ENCODE measurements around the gene MIP. TPM values are rescaled to one million over a fixed set of nuclear protein-coding genes. Genes with fewer than 3 reads are reported as not detected.
"Not testable (repeated sequence)": the region's sequence is repeated elsewhere in the genome, so short reads cannot be mapped to it uniquely, and the experiment has no call there.

MIP gene
- polyA plus RNA-seq, 3 donors = not detected

GRCh38 chr12:56408799-56409417 lies 45.5 kb downstream of the MIP start:
- no peaks in the 10 kb centered on the region for H3K9me3 ChIP-seq (replicated peaks in 1 of 2; ENCODE audit: control insufficient read depth in 1 of 2, insufficient read depth in 1 of 2, low read length in 2 of 2)
- no peak overlapping the region for H3K27ac ChIP-seq (ENCODE audit: low read depth in 1 of 2, low read length in 2 of 2)
- H4K20me1 ChIP-seq (ENCODE audit: insufficient read depth, low read length) = no peaks in the 10 kb centered on the region
- no peak overlapping the region for H3K4me2 ChIP-seq (replicated peaks; ENCODE audit: extremely low read depth, low read length, poor library complexity, severe bottlenecking)
- no peak overlapping the region for H3K4me3 ChIP-seq (replicated peaks in 1 of 3; ENCODE audit: low read depth in 2 of 3, low read length in 3 of 3)
- WGBS (ENCODE audit: insufficient coverage) = 88% methylated on average over 3 of the region's 5 CpGs
- peaks cover 2 to 5% of the 10 kb centered on the region in 2 donors for H3K36me3 Mint-ChIP-seq
- H2AFZ ChIP-seq (ENCODE audit: insufficient read depth, low read depth, low read length, poor library complexity, severe bottlenecking) = no peak overlapping the region
- no peaks in the 10 kb centered on the region for H3K79me2 ChIP-seq (ENCODE audit: insufficient read depth, low read length)
- peaks cover 0 to 2% (median 1%) of the 10 kb centered on the region in 3 donors for H3K27me3 Mint-ChIP-seq (ENCODE audit: low read depth in 3 of 3)
- H3K27me3 ChIP-seq (ENCODE audit: control insufficient read depth in 2 of 2, insufficient read depth in 2 of 2, low read length in 2 of 2) = no peaks in the 10 kb centered on the region
- no peak overlapping the region for H3K9ac ChIP-seq (ENCODE audit: insufficient read depth, low read length, poor library complexity, severe bottlenecking)
- intact Hi-C loops (cut with micrococcal nuclease) = no loop called here
- H3K4me1 Mint-ChIP-seq = no peaks in the 10 kb centered on the region
- no peak for TF ChIP-seq CTCF (IDR thresholded peaks at IDR 0.05)
- no peak overlapping the region for H3K4me3 Mint-ChIP-seq
- H3K36me3 ChIP-seq (replicated peaks in 1 of 2; ENCODE audit: control insufficient read depth in 1 of 2, insufficient read depth in 2 of 2, low read length in 2 of 2) = no peaks in the 10 kb centered on the region
- H3K9me3 Mint-ChIP-seq = no peaks in the 10 kb centered on the region
- no peak overlapping the region for H3K27ac Mint-ChIP-seq
- DNase-seq = no peak
- H3K4me1 ChIP-seq (ENCODE audit: control insufficient read depth in 1 of 2, insufficient read depth in 2 of 2, low read length in 2 of 2) = no peaks in the 10 kb centered on the region

DNA sequence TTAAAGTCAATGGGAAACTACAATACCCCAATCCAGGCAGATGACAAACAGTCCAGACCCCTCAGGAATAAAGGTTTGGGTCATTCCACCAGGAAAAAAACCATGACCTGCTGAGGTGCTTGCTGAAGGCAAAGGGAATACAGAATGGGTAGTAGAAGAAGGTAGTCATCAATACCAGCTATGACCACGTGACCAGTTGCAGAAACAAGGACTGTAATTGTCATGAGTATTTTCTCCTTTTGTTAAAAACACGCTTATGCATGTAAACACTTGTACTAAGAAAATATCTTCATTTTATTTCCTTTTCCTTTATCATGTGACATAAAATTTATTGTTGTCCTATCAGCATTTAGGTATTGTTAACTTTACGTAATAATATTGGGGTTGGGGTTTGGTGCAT lies 50.2 kb downstream of the MIP start:
- intact Hi-C loops (cut with micrococcal nuclease); H3K36me3 Mint-ChIP-seq; H4K20me1 ChIP-seq (ENCODE audit: insufficient read depth, low read length); H3K4me3 Mint-ChIP-seq; H3K4me2 ChIP-seq (replicated peaks; ENCODE audit: extremely low read depth, low read length, poor library complexity, severe bottlenecking); H3K9me3 ChIP-seq (replicated peaks in 1 of 2; ENCODE audit: control insufficient read depth in 1 of 2, insufficient read depth in 1 of 2, low read length in 2 of 2); H3K36me3 ChIP-seq (replicated peaks in 1 of 2; ENCODE audit: control insufficient read depth in 1 of 2, insufficient read depth in 2 of 2, low read length in 2 of 2); H3K9ac ChIP-seq (ENCODE audit: insufficient read depth, low read length, poor library complexity, severe bottlenecking); H3K79me2 ChIP-seq (ENCODE audit: insufficient read depth, low read length); H2AFZ ChIP-seq (ENCODE audit: insufficient read depth, low read depth, low read length, poor library complexity, severe bottlenecking); H3K27ac ChIP-seq (ENCODE audit: low read depth in 1 of 2, low read length in 2 of 2); H3K27ac Mint-ChIP-seq; H3K4me3 ChIP-seq (replicated peaks in 1 of 3; ENCODE audit: low read depth in 2 of 3, low read length in 3 of 3); H3K27me3 Mint-ChIP-seq (ENCODE audit: low read depth in 3 of 3); H3K4me1 Mint-ChIP-seq; H3K27me3 ChIP-seq (ENCODE audit: control insufficient read depth in 2 of 2, insufficient read depth in 2 of 2, low read length in 2 of 2); DNase-seq; H3K4me1 ChIP-seq (ENCODE audit: control insufficient read depth in 1 of 2, insufficient read depth in 2 of 2, low read length in 2 of 2): not testable (repeated sequence)
- peaks cover 3 to 11% (median 7%) of the 10 kb centered on the region in 7 donors for H3K9me3 Mint-ChIP-seq
- WGBS (ENCODE audit: insufficient coverage) = no CpG with 5 or more reads among the region's 3 CpGs

GRCh38 chr12:56401612-56402011 lies 52.8 kb downstream of the MIP start:
- H3K36me3 Mint-ChIP-seq; H3K9ac ChIP-seq (ENCODE audit: insufficient read depth, low read length, poor library complexity, severe bottlenecking); H3K4me2 ChIP-seq (replicated peaks; ENCODE audit: extremely low read depth, low read length, poor library complexity, severe bottlenecking); H3K4me1 Mint-ChIP-seq; intact Hi-C loops (cut with micrococcal nuclease); H3K27ac ChIP-seq (ENCODE audit: low read depth in 1 of 2, low read length in 2 of 2); H3K4me3 ChIP-seq (replicated peaks in 1 of 3; ENCODE audit: low read depth in 2 of 3, low read length in 3 of 3); H3K4me3 Mint-ChIP-seq; H3K36me3 ChIP-seq (replicated peaks in 1 of 2; ENCODE audit: control insufficient read depth in 1 of 2, insufficient read depth in 2 of 2, low read length in 2 of 2); H3K4me1 ChIP-seq (ENCODE audit: control insufficient read depth in 1 of 2, insufficient read depth in 2 of 2, low read length in 2 of 2); H3K79me2 ChIP-seq (ENCODE audit: insufficient read depth, low read length); H3K27me3 Mint-ChIP-seq (ENCODE audit: low read depth in 3 of 3); DNase-seq; H3K27ac Mint-ChIP-seq; H3K9me3 ChIP-seq (replicated peaks in 1 of 2; ENCODE audit: control insufficient read depth in 1 of 2, insufficient read depth in 1 of 2, low read length in 2 of 2); H2AFZ ChIP-seq (ENCODE audit: insufficient read depth, low read depth, low read length, poor library complexity, severe bottlenecking); H3K27me3 ChIP-seq (ENCODE audit: control insufficient read depth in 2 of 2, insufficient read depth in 2 of 2, low read length in 2 of 2); H4K20me1 ChIP-seq (ENCODE audit: insufficient read depth, low read length): not testable (repeated sequence)
- peaks cover 10 to 21% (median 12%) of the 10 kb centered on the region in 7 donors for H3K9me3 Mint-ChIP-seq

DNA sequence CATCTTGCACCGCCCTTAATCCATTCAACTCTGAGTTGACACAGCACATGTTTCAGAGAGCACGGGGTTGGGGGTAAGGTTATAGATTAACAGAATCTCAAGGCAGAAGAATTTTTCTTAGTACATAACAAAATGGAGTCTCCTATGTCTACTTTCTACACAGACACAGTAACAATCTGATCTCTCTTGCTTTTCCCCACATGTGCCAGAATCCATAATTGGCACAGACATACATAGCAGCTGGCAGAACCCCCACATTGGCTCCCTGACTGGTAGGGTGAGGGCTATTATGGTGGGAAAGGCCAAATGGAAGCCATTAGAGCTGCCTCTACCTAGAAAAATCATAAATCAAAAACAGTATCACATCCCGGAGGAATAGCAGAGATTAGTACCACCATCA lies 53.3 kb downstream of the MIP start:
- peak overlapping the region in 1 of 7 donors; percentile 79 for H3K27ac Mint-ChIP-seq
- H3K9me3 Mint-ChIP-seq = peaks cover 10 to 21% (median 12%) of the 10 kb centered on the region in 7 donors
- H3K4me3 Mint-ChIP-seq; H3K79me2 ChIP-seq (ENCODE audit: insufficient read depth, low read length); H2AFZ ChIP-seq (ENCODE audit: insufficient read depth, low read depth, low read length, poor library complexity, severe bottlenecking); H4K20me1 ChIP-seq (ENCODE audit: insufficient read depth, low read length); H3K4me1 ChIP-seq (ENCODE audit: control insufficient read depth in 1 of 2, insufficient read depth in 2 of 2, low read length in 2 of 2); H3K27me3 ChIP-seq (ENCODE audit: control insufficient read depth in 2 of 2, insufficient read depth in 2 of 2, low read length in 2 of 2); H3K36me3 ChIP-seq (replicated peaks in 1 of 2; ENCODE audit: control insufficient read depth in 1 of 2, insufficient read depth in 2 of 2, low read length in 2 of 2); H3K9me3 ChIP-seq (replicated peaks in 1 of 2; ENCODE audit: control insufficient read depth in 1 of 2, insufficient read depth in 1 of 2, low read length in 2 of 2); H3K27me3 Mint-ChIP-seq (ENCODE audit: low read depth in 3 of 3); H3K4me2 ChIP-seq (replicated peaks; ENCODE audit: extremely low read depth, low read length, poor library complexity, severe bottlenecking); H3K27ac ChIP-seq (ENCODE audit: low read depth in 1 of 2, low read length in 2 of 2); H3K4me1 Mint-ChIP-seq; H3K9ac ChIP-seq (ENCODE audit: insufficient read depth, low read length, poor library complexity, severe bottlenecking); DNase-seq; H3K4me3 ChIP-seq (replicated peaks in 1 of 3; ENCODE audit: low read depth in 2 of 3, low read length in 3 of 3); H3K36me3 Mint-ChIP-seq; intact Hi-C loops (cut with micrococcal nuclease): not testable (repeated sequence)
- WGBS (ENCODE audit: insufficient coverage) = no CpG with 5 or more reads among the region's 3 CpGs
